K562 (cell line): ENCODE results near the gene SLC5A5. TPM values are rescaled to one million over a fixed set of nuclear protein-coding genes. Genes with fewer than 3 reads are reported as not detected.

Experiments used
- ATF3 ChIP-seq, 2 experiments: fragments of 450-650 bp in 1 of 2; sonication (generic) in 1 of 2; formaldehyde crosslinking in 1 of 2; IDR thresholded peaks in 1 of 2; conservative IDR thresholded peaks in 1 of 2; 2 replicates each; pipeline versions ENCODE4 v1.6.1 to v1.8.1; 2016 to 2023; ENCODE audit warnings: mild to moderate bottlenecking in 2 of 2, moderate library complexity in 2 of 2, inconsistent platforms in 1 of 2, missing genetic modification reagents in 1 of 2
- CBX1 ChIP-seq: sonication (generic); IDR thresholded peaks from 2 replicates; pipeline ENCODE4 v1.6.1; 2016; ENCODE audit warnings: antibody characterized with exemption, low read depth, mild to moderate bottlenecking
- E2F3 ChIP-seq: fragments of 250-450 bp; sonication (Bioruptor Pico); IDR thresholded peaks from 2 replicates; pipeline ENCODE4 v1.4.0; 2020; ENCODE audit warnings: mild to moderate bottlenecking
- E2F8 ChIP-seq: fragments of 450-650 bp; IDR thresholded peaks from 2 replicates; pipeline ENCODE4 v1.7.1; 2018; ENCODE audit warnings: mild to moderate bottlenecking, low read depth; ENCODE audit not compliant: partially characterized antibody
- FOXA1 ChIP-seq: fragments of 450-650 bp; IDR thresholded peaks from 2 replicates; pipeline ENCODE4 v1.6.1; 2016; ENCODE audit warnings: mild to moderate bottlenecking, borderline replicate concordance
- GATAD2A ChIP-seq: fragments of 450-650 bp; IDR thresholded peaks from 2 replicates; pipeline ENCODE4 v1.6.1; 2017
- NFIX ChIP-seq: fragments of 250-450 bp; sonication (Bioruptor Pico); IDR thresholded peaks from 2 replicates; pipeline ENCODE4 v1.4.0; 2020; ENCODE audit warnings: low read depth, mild to moderate bottlenecking, moderate library complexity
- RBM39 ChIP-seq: fragments of 200-400 bp; formaldehyde crosslinking; optimal IDR thresholded peaks from 2 replicates; pipeline ENCODE3; 2018; ENCODE audit warnings: low read depth, low read length
- SMAD3 ChIP-seq: fragments of 450-650 bp; formaldehyde crosslinking; conservative IDR thresholded peaks from 2 replicates; pipeline ENCODE4 v1.4.0; 2020; ENCODE audit warnings: mild to moderate bottlenecking
- SMC3 ChIP-seq: conservative IDR thresholded peaks from 2 replicates; pipeline ENCODE4 v1.6.1; 2011; ENCODE audit warnings: low read depth, low read length, improper control_type of control experiment; ENCODE audit not compliant: insufficient read depth
- SNRNP70 ChIP-seq: fragments of 200-400 bp; formaldehyde crosslinking; optimal IDR thresholded peaks from 2 replicates; pipeline ENCODE3; 2017; ENCODE audit warnings: low read depth, low read length
- TAF1 ChIP-seq: IDR thresholded peaks from 2 replicates; pipeline ENCODE4 v1.6.1; 2011; ENCODE audit warnings: mild to moderate bottlenecking, low read length, moderate library complexity; ENCODE audit not compliant: insufficient read depth, control insufficient read depth, severe bottlenecking; ENCODE audit errors: extremely low read depth
- ZBTB40 ChIP-seq, 2 experiments: fragments of 450-650 bp in 1 of 2; sonication (generic) in 1 of 2; formaldehyde crosslinking in 1 of 2; IDR thresholded peaks; 2 replicates each; pipeline versions ENCODE4 v1.7.1 to v1.9.0; 2016 to 2022; ENCODE audit warnings: inconsistent platforms in 1 of 2, mild to moderate bottlenecking in 1 of 2, missing genetic modification reagents in 1 of 2
- ZNF143 ChIP-seq: sonication (generic); formaldehyde crosslinking; IDR thresholded peaks from 2 replicates; pipeline ENCODE4 v1.9.0; 2022; ENCODE audit warnings: mild to moderate bottlenecking, missing genetic modification reagents
- ZNF695 ChIP-seq: fragments of 450-650 bp; formaldehyde crosslinking; IDR thresholded peaks from 2 replicates; pipeline ENCODE4 v1.4.0; 2020; ENCODE audit warnings: mild to moderate bottlenecking, moderate library complexity
- polyA plus RNA-seq, 8 experiments: library from polyadenylated mRNA; depleted of rRNA in 4 of 8; stranded (reverse) in 5 of 8; unstranded in 3 of 8; fragments of >200 nt; fragmentation: Nextera tagmentation in 2 of 8; fragmentation: Illumina TruSeq in 1 of 8; extraction: Ambion mirVana in 2 of 8; extraction: Trizol in 1 of 8; gene quantifications; 2 replicates each; pipeline versions ENCODE4 v1.2.1 to v1.2.3, GENCODE V29; 2011 to 2014; ENCODE audit warnings: inconsistent platforms in 1 of 8, missing spikeins in 1 of 8
- total RNA-seq, 7 experiments: library from RNA; depleted of rRNA in 6 of 7; stranded (reverse); fragments of >200 nt in 6 of 7; fragmentation: Illumina TruSeq in 2 of 7; extraction: Trizol in 2 of 7; gene quantifications; 2 replicates each; pipeline versions ENCODE4 v1.2.1 to v1.2.3, GENCODE V29; 2011 to 2021; ENCODE audit warnings: low replicate concordance in 1 of 7

The SLC5A5 gene
- total and polyA plus RNA-seq, 9 of the 15 experiments (the other 6 are each of a cell fraction or from before 2014, with no cell fraction given): 0.10 to 0.73 (median 0.23) TPM

- TF ChIP-seq ZBTB40 (IDR thresholded peaks at IDR 0.05) (no peak), ZBTB40 (CRISPR knock-in tag; IDR thresholded peaks at IDR 0.05) (no peak), ZNF695 (CRISPR knock-in tag) (no peak), ATF3 (IDR thresholded peaks at IDR 0.05) (no peak), ATF3 (CRISPR knock-in tag; conservative IDR thresholded peaks at IDR 0.05) (no peak), E2F3 (CRISPR knock-in tag) (no peak), ZNF143 (CRISPR knock-in tag) (no peak), CBX1 (peak; percentile 50; the same call in 1 of the 2 replicates), TAF1 (no peak), SMC3 (no peak), FOXA1 (no peak), E2F8 (no peak), SMAD3 (CRISPR knock-in tag) (no peak), SNRNP70 (no peak), RBM39 (no peak), GATAD2A (no peak), NFIX (CRISPR knock-in tag) (no peak)
Measured at GRCh38 chr19:17837972-17838371, 33.8 kb upstream of the SLC5A5 start (continued).
